Ramos (cell line): ENCODE results near the gene FNDC3B.
"Not testable (repeated sequence)": the region's sequence is repeated elsewhere in the genome, so short reads cannot be mapped to it uniquely, and the experiment has no call there.

Source experiments
- in situ Hi-C: fragments of 300-500 bp; cut with MboI; formaldehyde crosslinking; loops from one replicate; pipeline ENCODE4 v1.14.3; 2022; ENCODE audit warnings: low sequenced_read_pairs; ENCODE audit not compliant: unreplicated experiment

Gene FNDC3B

DNA sequence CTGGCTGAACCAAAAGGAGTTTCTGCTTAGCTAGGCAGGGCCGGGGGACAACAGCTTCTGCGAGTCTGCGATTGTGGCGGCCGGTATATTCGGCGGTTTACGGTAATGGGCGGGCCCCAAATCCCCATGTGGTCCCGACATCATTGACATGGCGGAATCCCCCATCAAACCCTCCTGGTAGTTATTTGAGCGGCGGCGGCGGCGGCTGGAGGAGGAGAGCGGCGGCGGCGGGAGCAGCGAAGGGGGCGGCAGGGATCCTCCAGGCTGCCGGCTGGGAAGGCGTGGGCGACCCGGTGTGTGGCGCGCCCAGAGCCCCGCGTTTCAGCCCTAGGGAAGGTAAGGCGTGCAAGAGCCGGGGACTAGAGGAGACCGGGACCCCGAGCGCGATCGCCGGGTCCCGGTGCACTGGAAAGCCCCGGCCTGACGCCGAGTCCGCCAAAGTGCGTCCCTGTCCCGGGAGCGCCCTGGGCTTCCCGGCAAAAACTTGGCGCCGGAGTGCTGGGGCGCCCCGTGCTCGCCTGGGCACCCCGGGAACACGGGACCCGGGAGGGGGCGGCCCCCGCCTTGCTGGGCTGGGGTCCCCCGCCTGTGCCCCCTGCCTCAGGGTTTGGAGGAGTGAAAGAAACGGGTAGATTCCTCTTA, at the start of gene FNDC3B:
TSS of gene FNDC3B (plus strand) at position 143 of the 642 bp plus-strand sequence. CDS start 72,902 bp downstream, outside the sequence.
- in situ Hi-C loops = loop anchor here (10.0 kb wide), 1 partner anchor 305 kb away; no protein-coding TSS in a partner anchor

DNA sequence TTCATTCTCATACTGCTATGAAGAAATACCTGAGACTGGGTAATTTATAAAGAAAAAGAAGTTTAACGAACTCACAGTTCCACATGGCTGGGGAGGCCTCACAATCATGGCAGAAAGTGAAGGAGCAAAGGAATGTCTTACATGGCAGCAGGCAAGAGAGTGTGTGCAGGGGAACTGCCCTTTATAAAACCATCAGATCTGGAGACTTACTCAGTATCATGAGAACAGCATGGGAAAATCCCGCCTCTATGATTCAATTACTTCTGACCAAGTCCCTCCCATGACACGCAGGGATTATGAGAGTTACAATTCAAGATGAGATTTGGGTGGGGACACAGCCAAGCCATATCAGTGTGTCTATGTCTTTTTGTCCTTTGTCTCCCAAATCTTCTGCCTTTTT, 49.1 kb upstream of the FNDC3B start:
- in situ Hi-C loops = not testable (repeated sequence)

DNA sequence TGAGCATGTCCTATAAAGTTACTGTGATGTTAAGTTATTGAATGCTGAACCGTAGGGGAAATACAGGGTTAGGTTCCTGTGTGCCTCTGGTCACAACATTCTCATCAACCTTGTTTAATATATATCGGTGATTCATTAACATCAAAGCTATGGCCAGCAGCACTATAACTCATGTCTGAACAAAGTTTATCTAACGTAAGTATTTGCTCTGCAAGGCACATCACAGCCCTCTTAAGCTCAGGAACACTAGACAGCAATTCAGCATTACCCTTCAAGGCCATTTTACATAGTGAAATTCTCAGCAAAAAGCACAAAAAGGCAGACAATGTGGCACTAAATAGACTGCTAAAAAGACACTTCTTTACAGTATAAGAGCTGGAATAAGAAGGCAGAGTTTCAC, 48.2 kb upstream of the FNDC3B start:
- in situ Hi-C loops = no loop called here

DNA sequence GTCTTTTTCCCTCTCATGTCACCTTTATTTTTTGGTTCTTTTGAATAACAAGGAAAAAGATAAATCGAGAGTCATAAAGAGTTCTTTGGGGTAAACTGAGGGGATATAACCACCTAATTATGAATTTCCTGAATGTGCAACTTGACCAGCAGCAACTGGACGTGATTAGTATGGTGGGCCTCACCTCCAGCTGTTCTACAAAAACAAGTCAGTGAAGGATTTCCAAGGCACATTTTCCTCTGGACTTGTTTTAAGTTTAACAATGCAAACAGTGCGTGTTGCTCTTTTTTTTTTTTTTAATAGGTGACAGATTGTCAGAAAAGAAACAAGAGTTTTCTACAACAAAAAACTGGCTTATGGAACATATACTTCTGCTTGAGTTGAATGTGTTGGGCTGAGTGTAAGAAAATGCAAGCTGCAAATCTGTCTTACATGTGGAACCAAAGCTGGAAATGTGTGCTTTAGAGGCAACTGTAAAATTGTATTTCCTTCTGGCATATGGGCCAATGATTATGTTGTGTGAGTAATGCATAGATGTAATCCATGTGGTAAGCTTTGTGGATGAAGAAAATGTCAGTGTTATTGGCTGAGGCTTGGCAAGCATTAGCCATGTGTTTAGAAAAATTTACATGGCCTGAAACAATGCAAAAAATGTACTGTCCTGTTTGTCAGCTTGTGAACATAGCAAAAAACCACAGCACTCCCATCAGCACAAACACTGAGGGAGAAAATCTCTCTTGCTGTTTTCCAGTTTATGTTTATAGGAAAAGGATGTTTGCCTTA, 44.5 kb upstream of the FNDC3B start:
- in situ Hi-C loops = no loop called here

DNA sequence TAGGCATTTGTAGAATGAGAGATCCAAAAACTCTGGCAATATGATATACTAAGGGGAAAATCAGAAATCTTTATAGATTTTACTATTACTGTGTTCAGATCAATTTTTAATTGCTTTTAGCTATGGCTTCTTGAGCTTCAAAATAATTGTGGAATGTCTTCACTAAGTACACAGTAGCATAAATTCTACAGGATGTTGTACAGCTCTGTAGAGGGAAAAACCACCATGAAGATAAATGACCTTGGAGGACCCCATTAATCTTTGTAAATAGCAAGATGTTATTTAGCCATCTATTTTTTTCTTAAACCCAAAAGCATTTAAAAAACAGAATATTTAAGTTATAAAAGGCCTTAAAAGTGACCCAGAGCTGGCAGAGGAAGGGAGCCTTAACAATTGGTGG, 43.9 kb upstream of the FNDC3B start:
- in situ Hi-C loops = no loop called here

DNA sequence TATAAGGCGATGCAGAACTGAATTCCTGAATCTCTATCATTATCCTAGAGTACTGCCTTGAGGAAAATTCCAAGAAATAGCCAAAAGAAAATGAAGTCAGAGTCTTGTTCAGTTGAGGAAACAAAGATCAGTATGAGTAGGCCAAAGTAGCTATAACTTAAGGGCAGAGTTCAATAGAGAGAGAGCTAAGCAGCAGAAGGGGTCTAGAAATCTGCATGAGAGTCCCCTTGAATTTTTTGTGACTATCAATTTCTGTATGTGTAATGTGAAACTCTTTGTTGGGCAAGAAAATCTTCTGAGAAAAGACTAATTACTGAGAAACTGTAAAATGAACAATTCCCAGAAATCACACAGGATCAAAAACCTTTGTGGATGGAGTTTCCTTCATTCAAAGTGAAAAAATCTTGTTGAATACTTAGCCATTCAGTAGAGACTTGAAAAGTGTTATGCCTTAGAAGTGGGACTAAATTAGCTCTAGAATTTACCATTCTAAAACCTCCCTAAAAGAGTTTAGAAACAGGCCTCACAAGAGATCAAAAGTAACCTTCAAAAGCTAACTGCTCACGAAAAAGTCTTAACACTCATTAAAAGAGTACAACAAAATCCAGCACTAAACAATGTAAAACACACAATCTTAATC, 43.1 kb upstream of the FNDC3B start:
- in situ Hi-C loops = no loop called here

DNA sequence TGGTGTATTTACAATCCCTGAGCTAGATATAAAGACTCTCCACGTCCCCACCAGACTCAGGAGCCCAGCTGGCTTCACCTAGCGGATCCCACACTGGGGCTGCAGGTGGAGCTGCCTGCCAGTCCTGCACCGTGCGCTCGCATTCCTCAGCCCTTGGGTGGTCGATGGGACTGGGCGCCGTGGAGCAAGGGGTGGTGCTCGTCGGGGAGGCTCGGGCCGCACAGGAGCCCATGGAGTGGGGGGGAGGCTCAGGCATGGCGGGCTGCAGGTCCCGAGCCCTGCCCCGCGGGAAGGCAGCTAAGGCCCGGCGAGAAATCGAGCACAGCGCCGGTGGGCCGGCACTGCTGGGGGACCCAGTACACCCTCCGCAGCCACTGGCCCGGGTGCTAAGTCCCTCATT, 40.6 kb upstream of the FNDC3B start:
- in situ Hi-C loops = not testable (repeated sequence)

DNA sequence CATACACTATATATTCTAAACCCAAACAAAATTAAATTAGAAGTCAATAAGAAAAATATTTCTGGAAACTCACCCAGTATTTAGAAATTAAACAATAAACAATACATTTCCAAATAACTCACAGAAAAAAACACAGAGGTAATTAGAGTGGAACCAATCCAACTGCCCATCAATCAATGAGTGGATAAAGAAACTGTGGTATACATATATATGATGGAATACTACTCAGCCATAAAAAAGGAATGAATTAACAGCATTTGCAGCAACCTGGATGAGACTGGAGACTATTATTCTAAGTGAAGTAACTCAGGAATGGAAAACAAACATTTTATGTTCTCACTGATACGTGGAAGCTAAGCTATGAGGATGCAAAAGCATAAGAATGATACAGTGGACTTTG, 37.8 kb upstream of the FNDC3B start:
- in situ Hi-C loops = not testable (repeated sequence)

DNA sequence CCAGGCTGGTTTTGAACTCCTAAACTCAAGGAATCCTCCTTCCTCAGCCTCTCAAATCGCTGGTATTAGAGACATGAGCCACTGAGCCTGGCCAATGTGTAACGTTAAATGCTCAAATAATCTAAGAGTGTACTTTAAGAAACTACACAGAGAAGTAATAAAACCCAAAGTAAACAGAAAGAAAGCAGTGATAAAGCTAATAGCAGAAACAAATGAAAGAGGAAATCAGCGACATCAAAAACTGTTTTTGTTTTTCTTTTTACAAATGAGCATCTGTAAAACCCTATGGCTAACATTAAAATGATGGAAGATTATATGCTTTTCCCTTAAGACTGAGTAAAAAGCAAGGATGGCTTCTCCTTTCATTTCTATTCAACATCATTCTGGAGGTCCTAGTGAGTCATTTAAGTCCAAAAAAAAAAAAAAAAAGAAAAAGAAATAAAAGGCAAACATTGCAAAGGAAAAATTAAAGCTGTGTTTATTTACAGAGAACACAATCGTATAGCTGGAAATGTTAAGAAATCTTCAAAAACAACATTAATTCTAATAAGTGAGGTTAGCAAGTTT, 36.8 kb upstream of the FNDC3B start:
- in situ Hi-C loops = no loop called here

DNA sequence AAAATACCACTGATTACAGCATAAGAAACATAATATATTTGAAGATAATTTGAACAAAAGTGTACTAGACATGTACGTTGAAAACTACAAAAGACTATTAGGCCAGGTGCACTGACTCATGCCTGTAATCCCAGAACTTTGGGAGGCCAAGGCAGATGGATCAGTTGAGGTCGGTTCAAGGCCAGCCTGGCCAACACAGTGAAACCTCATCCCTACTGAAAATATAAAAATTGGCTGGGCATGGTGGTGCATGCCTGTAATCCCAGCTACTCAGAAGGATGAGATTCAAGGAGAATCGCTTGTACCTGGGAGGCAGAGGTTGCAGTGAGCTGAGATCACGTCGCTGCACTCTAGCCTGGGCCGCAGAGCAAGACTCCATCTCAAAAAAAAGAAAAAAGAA, 36.2 kb upstream of the FNDC3B start:
- in situ Hi-C loops = no loop called here

DNA sequence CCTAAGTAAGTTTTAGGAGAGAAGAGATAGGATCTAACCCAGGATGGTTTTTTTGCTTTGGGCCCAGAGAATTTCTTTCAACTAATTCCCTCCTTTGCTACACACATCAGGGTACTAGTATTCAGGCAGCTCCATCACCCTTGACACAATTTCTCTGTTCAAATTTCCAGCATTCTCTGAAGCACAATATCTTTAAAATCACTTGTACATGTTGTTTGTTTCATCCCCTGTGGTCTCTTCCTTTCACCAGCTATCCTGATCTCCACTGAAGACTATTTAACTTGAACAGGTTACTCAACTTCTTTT, 32.4 kb upstream of the FNDC3B start:
- in situ Hi-C loops = no loop called here

DNA sequence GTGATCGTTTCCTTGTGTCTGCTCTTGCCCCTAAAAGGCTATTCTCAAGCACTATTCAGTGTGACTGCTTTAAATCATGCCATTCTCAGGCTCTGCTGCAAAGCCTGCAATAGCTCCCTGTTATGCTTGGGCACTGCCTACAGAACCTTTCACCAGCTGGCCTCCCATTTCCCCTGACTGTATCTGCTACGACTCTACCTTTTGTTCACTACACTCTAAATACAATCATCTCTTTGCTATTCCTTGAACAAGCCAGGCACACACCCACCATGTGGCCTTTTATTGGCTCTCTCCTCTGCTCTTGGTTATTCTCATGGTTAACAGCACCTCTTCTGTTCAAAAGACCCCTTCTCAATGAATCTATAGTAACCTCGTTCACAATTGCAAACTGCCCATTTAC, 29.6 kb upstream of the FNDC3B start:
- in situ Hi-C loops = no loop called here

DNA sequence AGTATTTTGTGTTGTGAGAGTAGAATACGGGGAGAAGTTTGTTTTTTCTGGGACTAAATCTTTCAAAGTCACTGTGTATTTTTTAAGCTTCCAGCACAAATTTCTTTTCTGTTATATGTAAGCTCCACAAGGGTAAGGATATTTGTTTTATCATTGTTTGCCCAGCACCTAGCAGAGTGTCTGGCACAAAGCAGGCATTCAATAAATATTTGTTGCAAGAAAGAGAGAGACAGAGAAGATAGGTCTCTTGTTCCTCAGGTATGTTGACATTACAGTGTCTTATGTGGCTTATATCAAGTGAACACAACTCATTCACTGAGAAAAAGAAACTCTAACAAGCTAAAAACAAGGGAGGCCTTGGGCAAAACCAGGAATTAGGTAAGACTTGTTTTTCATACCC, 26.6 kb upstream of the FNDC3B start:
- in situ Hi-C loops = no loop called here

DNA sequence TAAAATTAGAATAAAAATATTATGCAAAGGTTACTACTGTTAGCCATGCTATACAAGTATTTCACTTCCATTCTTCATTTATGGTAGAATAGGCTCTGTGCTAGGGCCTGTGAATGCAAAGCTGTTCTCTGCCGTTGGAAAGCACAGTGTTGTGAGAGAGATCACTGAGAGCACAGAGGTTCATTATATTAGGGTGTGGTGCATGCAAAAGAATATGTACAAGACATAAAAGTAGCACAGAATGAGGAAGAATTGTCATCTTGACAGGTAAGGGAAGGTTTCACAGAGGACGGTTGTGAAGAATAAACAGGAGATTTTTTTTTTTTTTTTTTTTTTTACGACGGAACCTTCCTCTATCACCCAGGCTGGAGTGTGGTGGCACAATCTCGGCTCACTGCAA, 25.2 kb upstream of the FNDC3B start:
- in situ Hi-C loops = no loop called here

DNA sequence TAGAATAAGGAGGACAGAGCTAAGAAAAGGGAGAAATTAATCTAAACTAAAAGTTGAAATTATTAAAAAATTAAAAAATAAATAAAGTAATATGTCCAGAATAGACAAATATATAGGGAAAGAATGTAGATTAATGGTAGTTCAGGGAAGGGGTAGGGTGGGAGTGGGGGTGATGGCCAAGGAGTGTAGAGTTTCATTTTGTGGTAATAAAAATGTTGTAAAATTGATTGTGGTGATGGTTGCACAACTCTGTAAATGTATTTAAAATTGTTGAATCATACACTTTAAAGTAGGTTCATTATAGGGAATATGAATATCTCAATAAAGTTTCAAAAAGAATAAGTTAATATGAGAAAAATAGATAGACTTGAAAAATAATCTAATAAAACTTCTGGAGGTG, 21.0 kb upstream of the FNDC3B start:
- in situ Hi-C loops = no loop called here

DNA sequence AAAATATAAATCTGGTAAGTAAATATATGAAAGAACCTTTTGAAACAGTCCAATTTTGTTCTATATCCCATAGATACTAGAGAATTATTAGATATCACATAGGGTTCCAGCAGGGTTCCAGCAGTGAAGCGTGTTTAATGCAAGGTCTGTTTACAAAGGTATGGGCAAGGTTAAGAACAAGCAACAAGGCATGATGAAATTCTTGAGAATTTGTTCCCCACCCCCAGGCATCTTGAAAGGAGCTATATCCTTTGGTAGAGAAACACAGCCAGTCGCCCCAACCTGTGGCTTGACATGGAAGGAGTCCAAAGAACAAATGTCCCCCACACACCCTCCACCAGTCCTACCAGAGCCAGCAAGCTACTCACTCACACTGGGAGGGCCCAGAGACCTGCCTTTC, 18.6 kb upstream of the FNDC3B start:
- in situ Hi-C loops = no loop called here

DNA sequence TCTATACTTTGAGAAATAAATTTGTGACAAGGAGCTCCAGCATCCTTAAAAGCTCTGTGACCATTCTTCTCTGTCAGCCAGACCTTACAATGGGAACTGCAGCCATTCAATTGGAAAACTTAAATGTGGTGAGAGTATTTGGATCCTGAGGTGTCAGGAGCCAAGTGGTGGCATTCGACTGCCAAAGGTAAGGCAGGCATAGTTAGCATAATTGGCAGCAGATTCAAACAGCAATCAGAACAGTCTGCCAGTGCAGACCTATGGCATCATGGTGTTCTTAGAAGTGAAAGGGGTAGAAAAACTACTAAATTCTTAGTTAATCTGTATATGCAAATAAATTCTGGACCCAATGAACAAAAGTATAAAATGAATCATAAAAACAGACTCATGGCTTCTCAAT, 18.2 kb upstream of the FNDC3B start:
- in situ Hi-C loops = no loop called here

DNA sequence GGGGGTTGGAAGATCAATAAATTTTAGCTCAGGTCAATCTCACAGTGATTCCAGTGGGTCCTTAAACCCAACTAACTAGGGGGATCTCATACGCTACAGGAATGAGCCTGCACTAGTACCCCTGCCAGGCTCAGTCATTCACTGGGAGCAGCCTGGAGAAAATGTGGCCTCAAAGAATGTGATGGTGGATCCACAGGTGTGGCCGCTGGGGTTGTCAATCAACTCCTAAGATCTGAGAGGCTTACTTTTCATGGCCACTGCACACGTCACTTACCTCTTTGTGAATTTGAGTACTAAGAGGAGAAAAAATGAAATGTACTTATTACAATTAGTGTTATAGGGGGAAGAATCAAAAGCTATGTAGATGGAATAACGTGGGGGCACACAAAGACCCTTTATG, 17.5 kb upstream of the FNDC3B start:
- in situ Hi-C loops = no loop called here

DNA sequence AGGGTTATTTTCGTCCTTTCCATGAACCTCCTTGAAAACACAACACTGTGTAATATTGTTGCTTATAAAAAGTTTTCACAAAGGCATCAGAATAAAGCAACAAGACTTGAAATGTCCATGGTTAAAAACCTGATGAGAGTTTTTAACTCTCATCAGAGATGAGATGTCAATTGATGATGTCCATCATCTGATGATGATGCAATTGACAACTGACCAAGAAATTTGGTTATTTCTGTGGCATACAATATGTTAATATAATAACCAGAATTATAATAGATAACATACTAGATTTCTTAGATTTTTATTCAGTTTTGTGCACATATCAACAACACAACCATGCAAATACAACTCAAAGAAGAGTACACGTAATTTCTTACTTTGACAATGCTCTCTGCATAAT, 15.5 kb upstream of the FNDC3B start:
- in situ Hi-C loops = no loop called here

DNA sequence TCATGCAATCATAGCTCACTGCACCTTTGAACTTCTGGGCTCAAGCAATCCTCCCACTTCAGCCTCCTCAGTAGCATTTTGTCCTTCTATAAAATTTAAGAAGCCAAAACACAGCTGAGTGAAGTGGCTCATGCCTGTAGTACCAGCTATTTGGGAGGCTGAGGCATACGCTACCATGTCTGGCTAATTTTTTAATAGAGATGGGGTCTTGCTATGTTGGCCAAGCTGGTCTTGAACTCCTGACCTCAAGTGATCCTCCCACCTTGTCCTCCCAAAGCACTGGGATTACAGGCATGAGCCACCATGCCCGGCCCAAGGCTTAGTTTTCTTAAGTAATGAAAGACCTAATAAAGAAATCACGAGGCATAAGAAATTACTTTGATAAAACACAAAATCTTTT, 14.7 kb upstream of the FNDC3B start:
- in situ Hi-C loops = no loop called here

DNA sequence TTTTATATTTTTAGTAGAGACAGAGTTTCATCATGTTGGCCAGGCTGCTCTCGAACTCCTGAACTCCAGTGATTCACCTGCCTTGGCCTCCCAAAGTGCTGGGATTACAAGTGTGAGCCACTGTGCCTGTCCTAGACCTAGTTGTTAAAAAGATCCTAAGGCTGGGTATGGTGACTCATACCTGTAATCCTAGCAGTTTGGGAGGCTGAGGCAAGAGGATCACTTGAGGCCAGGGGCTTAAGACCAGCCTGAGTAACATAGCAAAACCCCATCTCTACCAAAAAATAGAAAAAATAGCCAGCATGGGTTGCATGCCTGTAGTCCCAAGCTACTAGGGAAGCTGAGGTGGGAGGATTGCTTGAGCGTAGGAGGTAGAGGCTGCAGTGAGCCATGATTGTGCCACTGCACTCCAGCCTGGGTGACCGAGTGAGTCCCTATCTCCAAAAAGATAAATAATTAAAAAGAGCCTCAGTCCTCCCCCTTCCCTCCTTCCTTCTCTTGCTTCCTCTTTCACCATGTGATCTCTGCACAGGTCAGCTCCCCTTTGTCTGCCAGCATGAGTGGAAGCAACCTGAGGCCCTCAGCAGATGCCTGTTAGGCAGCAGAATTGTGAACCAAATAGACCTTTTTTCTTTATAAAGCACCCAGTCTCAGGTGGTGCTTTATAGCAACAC, 9.8 kb upstream of the FNDC3B start:
- in situ Hi-C loops = loop anchor here (10.0 kb wide), 1 partner anchor 315 kb away; no protein-coding TSS in a partner anchor
